GM18517 (cell line): ENCODE data around the gene SLC25A13.

Experiments
- ATAC-seq: cut with Tn5 transposase; IDR thresholded peaks from one replicate; pipeline ENCODE4 v1.9.1; 2021; ENCODE audit warnings: mild to moderate bottlenecking, moderate library complexity; ENCODE audit not compliant: unreplicated experiment

SLC25A13 gene

DNA sequence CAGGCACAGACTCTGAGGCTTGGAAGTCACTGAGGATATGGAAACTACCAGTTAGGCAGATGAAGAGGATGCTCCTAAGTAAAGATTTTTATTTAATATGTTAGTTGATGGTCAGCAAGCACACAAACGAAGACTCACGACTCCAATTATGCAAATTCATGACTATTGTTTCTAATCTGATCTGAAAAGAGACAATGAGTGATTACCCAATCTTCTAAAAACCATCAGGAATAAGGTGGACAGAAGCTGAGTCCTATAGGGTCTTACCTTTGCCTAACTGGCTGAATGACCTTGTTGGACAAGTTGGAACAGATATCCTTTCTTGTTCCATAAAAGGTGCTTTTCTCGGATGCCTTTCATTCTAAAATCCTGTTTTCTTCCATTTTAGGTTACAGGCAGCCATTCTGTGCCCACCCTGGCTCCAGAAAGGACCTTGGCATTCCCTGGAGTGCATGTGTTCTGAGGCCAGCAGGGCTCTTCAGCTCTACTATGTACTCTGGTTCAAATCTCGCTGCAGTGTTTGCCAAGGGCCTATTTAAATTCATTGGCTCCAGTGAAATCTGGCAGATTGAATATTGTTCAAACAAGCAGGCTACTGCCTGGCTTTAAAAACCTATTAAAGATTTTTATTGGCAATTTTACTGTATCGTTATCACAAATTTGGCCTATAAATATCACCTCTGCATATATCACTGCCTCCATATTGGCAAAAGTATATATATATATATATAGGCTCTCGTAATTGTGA is 77.5 kb downstream of the SLC25A13 start:
- ATAC-seq, result no peak

DNA sequence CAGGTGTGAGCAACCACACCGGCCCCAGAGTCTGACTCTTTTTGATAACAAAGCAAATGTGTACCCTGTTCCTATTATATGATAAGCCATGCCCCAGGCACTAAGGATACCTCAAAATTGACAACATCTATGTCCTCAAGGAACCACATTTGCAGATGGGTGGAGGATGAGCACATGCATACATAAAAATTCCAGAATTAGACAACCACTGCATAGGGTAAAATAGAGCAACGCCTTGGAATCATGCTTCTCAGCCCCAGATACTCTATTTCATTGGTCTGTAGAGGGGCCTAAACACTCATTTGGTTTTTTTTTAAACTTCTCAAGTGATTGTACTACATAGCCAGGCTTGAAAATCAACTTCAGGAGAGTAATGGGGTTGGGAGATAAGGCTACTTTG is 78.7 kb downstream of the SLC25A13 start:
- no peak for ATAC-seq

GRCh38 chr7:96241855-96242254 is 80.0 kb downstream of the SLC25A13 start:
- no peak for ATAC-seq

DNA sequence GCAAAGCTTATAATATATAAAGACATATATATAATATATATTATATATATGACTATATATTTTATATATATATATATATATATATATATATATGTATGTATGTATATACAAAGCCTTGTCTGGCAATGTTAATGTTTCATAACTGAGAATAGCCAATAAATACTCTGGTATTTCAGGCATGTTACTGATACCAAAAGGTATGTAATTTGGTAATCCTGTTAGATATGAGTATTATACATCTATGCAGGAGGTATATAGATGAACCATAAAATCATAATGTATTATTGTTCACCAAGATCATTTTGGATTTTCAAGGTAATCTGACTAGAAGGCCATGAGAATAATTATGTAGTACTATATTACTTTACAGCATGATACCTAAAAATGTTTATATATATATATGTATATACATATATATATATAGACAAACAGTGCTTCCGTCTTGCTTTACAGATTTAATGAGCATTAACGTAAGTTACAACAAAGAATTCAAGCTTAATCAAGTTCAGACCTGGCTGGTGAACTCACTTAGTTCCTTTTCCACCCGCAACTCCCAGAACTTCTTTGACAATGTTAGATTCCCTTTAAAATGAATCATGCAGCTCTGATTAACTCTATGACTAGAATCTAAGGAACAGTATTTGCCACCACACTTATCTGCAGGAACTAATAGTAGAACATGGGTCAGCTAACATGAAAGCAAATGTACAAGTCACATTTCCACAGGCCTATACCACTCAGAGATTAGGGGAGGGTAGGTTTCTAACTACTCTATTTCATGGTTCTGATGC is 82.7 kb downstream of the SLC25A13 start:
- ATAC-seq, result no peak

- ATAC-seq, result no peak
Observed at GRCh38 chr7:96238474-96238873, 83.4 kb downstream of the SLC25A13 start.

- no peak for ATAC-seq
Observed at GRCh38 chr7:96237040-96237439, 84.9 kb downstream of the SLC25A13 start.

- no peak for ATAC-seq
Observed at GRCh38 chr7:96236198-96237039, 85.5 kb downstream of the SLC25A13 start.

- no peak for ATAC-seq
Observed at GRCh38 chr7:96235281-96235680, 86.6 kb downstream of the SLC25A13 start.

GRCh38 chr7:96233528-96234154 is 88.3 kb downstream of the SLC25A13 start:
- ATAC-seq, result no peak

DNA sequence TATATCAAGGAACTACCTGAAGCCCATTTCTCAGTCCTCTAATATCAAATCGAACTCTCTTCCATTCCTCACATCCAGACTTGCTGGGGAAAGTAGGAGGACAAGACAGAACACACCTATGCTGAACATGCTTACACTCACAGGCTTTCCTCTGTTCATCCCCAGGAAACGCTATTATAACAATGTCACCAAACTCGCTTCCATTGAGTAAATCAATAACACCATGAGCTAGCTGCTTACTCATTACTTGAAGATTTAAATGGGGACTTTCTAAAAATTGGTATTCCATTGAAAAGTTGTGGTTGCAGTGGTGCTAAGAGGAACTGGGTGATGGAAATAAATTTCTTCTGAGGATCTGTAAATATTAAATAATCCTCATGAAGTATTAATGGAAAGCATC is 88.8 kb downstream of the SLC25A13 start:
- ATAC-seq, result no peak

DNA sequence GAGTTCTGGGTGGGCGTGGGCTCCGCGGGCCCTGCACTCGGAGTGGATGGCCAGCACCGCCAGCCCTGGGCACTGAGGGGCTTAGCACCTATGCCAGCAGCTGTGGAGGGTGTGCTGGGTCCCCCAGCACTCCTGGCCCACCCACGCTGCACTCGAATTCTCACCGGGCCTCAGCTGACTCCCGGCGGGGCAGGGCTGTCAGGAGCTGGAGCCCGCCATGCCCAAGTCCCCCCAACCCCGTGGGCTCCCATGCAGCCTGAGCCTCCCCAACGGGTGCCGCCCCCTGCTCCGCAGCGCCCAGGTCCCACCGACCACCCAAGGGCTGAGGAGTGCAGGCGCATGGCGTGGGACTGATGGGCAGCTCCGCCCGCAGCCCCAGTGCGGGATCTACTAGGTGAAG is 93.1 kb downstream of the SLC25A13 start:
- ATAC-seq, result no peak

- ATAC-seq, result no peak
Observed at GRCh38 chr7:96225251-96225650, 96.6 kb downstream of the SLC25A13 start.

DNA sequence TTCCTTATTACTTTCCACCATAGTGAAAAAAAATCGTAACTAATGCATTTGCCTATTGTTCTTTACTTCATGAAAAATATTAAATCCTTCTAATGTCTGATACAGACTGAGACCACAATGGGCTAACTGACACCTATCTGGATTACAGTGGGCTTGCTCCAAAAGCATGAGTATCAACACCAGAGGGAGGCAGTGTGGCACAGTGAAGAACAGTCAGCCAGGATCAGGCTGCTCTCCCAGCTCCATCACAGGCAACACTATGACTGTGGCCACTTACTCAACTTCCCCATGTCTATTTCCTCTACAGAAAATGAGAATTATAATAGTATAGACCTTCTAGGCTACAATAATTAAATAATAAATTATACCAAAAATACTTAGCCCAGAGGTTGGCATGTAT is 97.2 kb downstream of the SLC25A13 start:
- no peak for ATAC-seq

DNA sequence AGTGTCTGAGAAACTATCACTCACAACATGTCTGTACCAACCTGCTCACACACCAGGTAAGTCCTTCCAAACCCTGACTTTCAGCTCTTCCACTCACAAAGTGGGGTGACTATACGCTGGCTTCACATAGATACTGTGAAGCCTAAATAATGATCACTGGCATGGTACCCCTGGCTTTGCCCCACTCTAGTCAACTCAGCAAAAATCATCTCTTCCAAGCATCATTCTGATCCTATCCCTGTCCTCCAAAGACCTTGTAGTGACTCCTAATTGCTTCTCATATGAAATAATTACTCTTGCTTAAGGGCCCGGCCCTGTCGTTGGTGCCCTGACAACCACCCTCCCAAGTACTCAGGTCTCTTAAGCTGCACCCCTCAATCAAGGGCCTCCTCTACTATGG is 97.8 kb downstream of the SLC25A13 start:
- no peak for ATAC-seq

- ATAC-seq, result no peak
Observed at GRCh38 chr7:96221888-96222287, 100.0 kb downstream of the SLC25A13 start.

GRCh38 chr7:96219378-96220130 is 102.3 kb downstream of the SLC25A13 start:
- ATAC-seq, result no peak

GRCh38 chr7:96218664-96219243 is 103.1 kb downstream of the SLC25A13 start:
- ATAC-seq, result no peak

- ATAC-seq, result no peak
Observed at GRCh38 chr7:96217147-96217546, 104.8 kb downstream of the SLC25A13 start.

- ATAC-seq, result no peak
Observed at GRCh38 chr7:96216373-96216772, 105.5 kb downstream of the SLC25A13 start.

DNA sequence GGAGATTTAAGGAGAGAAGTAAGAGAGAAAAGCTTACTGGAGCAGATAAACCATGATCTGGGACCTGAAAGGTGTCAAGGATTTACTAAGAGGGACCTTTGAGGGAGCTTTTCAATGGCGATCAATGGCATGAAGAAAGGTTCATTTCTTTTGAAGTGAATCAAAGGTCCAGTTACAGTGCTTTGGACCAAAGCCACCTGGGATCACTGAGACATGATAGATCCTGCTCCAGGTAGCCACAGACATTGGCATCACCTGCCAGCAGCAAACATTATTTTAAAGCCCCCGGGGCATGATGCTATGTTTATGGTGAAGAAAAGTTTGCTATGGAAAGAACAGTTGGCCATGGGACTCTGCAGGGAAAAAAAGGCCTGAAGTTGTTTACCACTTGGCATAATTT is 109.4 kb downstream of the SLC25A13 start:
- no peak for ATAC-seq
